Mesenchymal stem cell (in vitro differentiated cells and primary cell): Measurements from ENCODE around the gene PID1.

Experiments
- DNase-seq: peaks from one replicate; pipeline ENCODE4 v3.0.0-alpha.2; 2013
- H2AFZ ChIP-seq: one replicate; pipeline ENCODE4 v1.6.1; 2013; ENCODE audit warnings: low read depth, mild to moderate bottlenecking, control low read depth, inconsistent platforms, low read length, moderate library complexity
- H2AK5ac ChIP-seq: 2 replicates; pipeline ENCODE4 v1.6.1; 2013; ENCODE audit warnings: low read length, moderate library complexity, mild to moderate bottlenecking, inconsistent platforms; ENCODE audit not compliant: severe bottlenecking
- H2BK120ac ChIP-seq: one replicate; pipeline ENCODE4 v1.6.1; 2013; ENCODE audit warnings: low read depth, mild to moderate bottlenecking, inconsistent platforms, low read length, moderate library complexity
- H2BK12ac ChIP-seq, 2 experiments: one replicate each; pipeline ENCODE4 v1.6.1; 2013; ENCODE audit warnings: inconsistent platforms in 2 of 2, low read length in 2 of 2, mild to moderate bottlenecking in 2 of 2, moderate library complexity in 2 of 2, control low read depth in 1 of 2
- H2BK15ac ChIP-seq: one replicate; pipeline ENCODE4 v1.6.1; 2013; ENCODE audit warnings: mild to moderate bottlenecking, low read depth, inconsistent platforms; ENCODE audit not compliant: poor library complexity, severe bottlenecking
- H2BK5ac ChIP-seq: 2 replicates; pipeline ENCODE4 v1.6.1; 2013; ENCODE audit warnings: low read depth, mild to moderate bottlenecking, low read length, control low read depth, inconsistent platforms; ENCODE audit not compliant: poor library complexity, severe bottlenecking
- H3K14ac ChIP-seq, 2 experiments: one replicate each; pipeline ENCODE4 v1.6.1; 2013; ENCODE audit warnings: inconsistent platforms in 2 of 2, low read length in 2 of 2, control low read depth in 1 of 2, mild to moderate bottlenecking in 1 of 2, moderate library complexity in 1 of 2
- H3K18ac ChIP-seq, 2 experiments: one replicate each; pipeline ENCODE4 v1.6.1; 2013; ENCODE audit warnings: inconsistent platforms in 2 of 2, low read length in 2 of 2, control low read depth in 1 of 2, low read depth in 1 of 2, mild to moderate bottlenecking in 1 of 2
- H3K23ac ChIP-seq, 2 experiments: one replicate each; pipeline ENCODE4 v1.6.1; 2013; ENCODE audit warnings: inconsistent platforms in 2 of 2, low read length in 2 of 2, mild to moderate bottlenecking in 2 of 2, moderate library complexity in 2 of 2, control low read depth in 1 of 2
- H3K27ac ChIP-seq: 2 replicates; pipeline ENCODE4 v1.5.1; 2013; ENCODE audit warnings: mild to moderate bottlenecking, moderate library complexity, low read length, control low read depth, inconsistent platforms; ENCODE audit not compliant: poor library complexity, severe bottlenecking
- H3K27me3 ChIP-seq, 2 experiments: 2 replicates each; pipeline versions ENCODE4 v1.6.1 to v1.7.0; 2013; ENCODE audit warnings: low read length in 2 of 2, mild to moderate bottlenecking in 2 of 2, moderate library complexity in 2 of 2, control low read depth in 1 of 2, inconsistent platforms in 1 of 2; ENCODE audit not compliant: control insufficient read depth in 1 of 2, insufficient read depth in 1 of 2
- H3K36me3 ChIP-seq, 2 experiments: 2 replicates each; pipeline versions ENCODE4 v1.6.1 to v1.7.0; 2013; ENCODE audit warnings: low read length in 2 of 2, control low read depth in 1 of 2, inconsistent platforms in 1 of 2, low read depth in 1 of 2, mild to moderate bottlenecking in 1 of 2; ENCODE audit not compliant: insufficient read depth in 2 of 2, control insufficient read depth in 1 of 2
- H3K4ac ChIP-seq, 2 experiments: one replicate each; pipeline ENCODE4 v1.6.1; 2013; ENCODE audit warnings: inconsistent platforms in 2 of 2, low read length in 2 of 2, mild to moderate bottlenecking in 2 of 2, moderate library complexity in 2 of 2, control low read depth in 1 of 2, low read depth in 1 of 2
- H3K4me1 ChIP-seq: 2 replicates; pipeline ENCODE4 v1.6.1; 2013; ENCODE audit warnings: low read depth, low read length, control low read depth; ENCODE audit not compliant: control insufficient read depth, insufficient read depth
- H3K4me2 ChIP-seq: 2 replicates; pipeline ENCODE4 v1.6.1; 2013; ENCODE audit warnings: low read length, mild to moderate bottlenecking, inconsistent platforms; ENCODE audit not compliant: poor library complexity, severe bottlenecking
- H3K4me3 ChIP-seq, 2 experiments: 2 replicates each; pipeline versions ENCODE4 v1.5.1 to v1.7.0; 2013; ENCODE audit warnings: low read length in 2 of 2, mild to moderate bottlenecking in 2 of 2, control low read depth in 1 of 2, low read depth in 1 of 2; ENCODE audit not compliant: insufficient read depth in 1 of 2
- H3K79me1 ChIP-seq: replicated peaks from 2 replicates; pipeline ENCODE4 v1.6.1; 2013; ENCODE audit warnings: mild to moderate bottlenecking, control low read depth, low read length, inconsistent platforms; ENCODE audit not compliant: poor library complexity, severe bottlenecking
- H3K9ac ChIP-seq: 2 replicates; pipeline ENCODE4 v1.7.0; 2013; ENCODE audit warnings: mild to moderate bottlenecking, low read length, moderate library complexity
- H3K9me3 ChIP-seq: 2 replicates; pipeline ENCODE4 v1.7.0; 2013; ENCODE audit warnings: mild to moderate bottlenecking, low read length; ENCODE audit not compliant: control insufficient read depth
- H4K8ac ChIP-seq: one replicate; pipeline ENCODE4 v1.6.1; 2013; ENCODE audit warnings: inconsistent platforms, mild to moderate bottlenecking, low read length, moderate library complexity
- H4K91ac ChIP-seq: one replicate; pipeline ENCODE4 v1.6.1; 2013; ENCODE audit warnings: mild to moderate bottlenecking, low read length, inconsistent platforms
- WGBS: methylation state at CpG from one replicate; pipeline ENCODE4 v1.1.7; 2013; ENCODE audit warnings: mixed read lengths; 5-methylcytosine and 5-hydroxymethylcytosine counted together

Gene PID1

GRCh38 chr2:229160984-229161383 lies 110.1 kb downstream of the PID1 start:
- Histone ChIP-seq H3K14ac (no peak overlapping the region), H3K23ac (peak overlapping the region in 1 of 2 experiments; percentile 23), H3K18ac (no peak overlapping the region), H3K4me3 (no peak overlapping the region), H3K4me1 (no peaks in the 10 kb centered on the region), H4K8ac (no peak overlapping the region), H3K9ac (no peak overlapping the region), H3K9me3 (no peaks in the 10 kb centered on the region), H2BK15ac (no peak overlapping the region), H2BK12ac (no peak overlapping the region), H4K91ac (no peak overlapping the region), H2BK120ac (no peak overlapping the region), H2AFZ (no peak overlapping the region), H3K27me3 (no peaks in the 10 kb centered on the region), H3K4me2 (no peak overlapping the region), H3K79me1 (no peaks in the 10 kb centered on the region), H3K4ac (no peak overlapping the region), H2BK5ac (no peak overlapping the region), H3K36me3 (no peaks in the 10 kb centered on the region), H2AK5ac (no peak overlapping the region), H3K27ac (no peak overlapping the region)
- 78% methylated on average over 2 of the region's 2 CpGs for WGBS
- DNase-seq = no peak

- Histone ChIP-seq H3K9me3 (no peaks in the 10 kb centered on the region), H2AK5ac (no peak overlapping the region), H2AFZ (no peak overlapping the region), H2BK5ac (no peak overlapping the region), H3K27ac (no peak overlapping the region), H3K79me1 (no peaks in the 10 kb centered on the region), H3K4me1 (no peaks in the 10 kb centered on the region), H3K14ac (no peak overlapping the region), H3K4me2 (no peak overlapping the region), H3K36me3 (no peaks in the 10 kb centered on the region), H2BK120ac (no peak overlapping the region), H3K9ac (no peak overlapping the region), H3K18ac (no peak overlapping the region), H3K4ac (no peak overlapping the region), H4K91ac (no peak overlapping the region), H3K27me3 (no peaks in the 10 kb centered on the region), H4K8ac (no peak overlapping the region), H2BK15ac (no peak overlapping the region), H3K4me3 (no peak overlapping the region), H2BK12ac (no peak overlapping the region), H3K23ac (no peak overlapping the region)
- 95% methylated on average over 3 of the region's 3 CpGs for WGBS
- DNase-seq = no peak
These were observed 110.9 kb downstream of the PID1 start for GRCh38 chr2:229160180-229160579.

GRCh38 chr2:229159405-229159804 lies 111.7 kb downstream of the PID1 start:
- no peak overlapping the region for H3K18ac ChIP-seq
- H3K4me2 ChIP-seq = no peak overlapping the region
- no peak overlapping the region for H3K23ac ChIP-seq
- H3K9me3 ChIP-seq = no peaks in the 10 kb centered on the region
- H3K9ac ChIP-seq = no peak overlapping the region
- 67% methylated on average over 2 of the region's 2 CpGs for WGBS
- H4K91ac ChIP-seq = no peak overlapping the region
- H4K8ac ChIP-seq = no peak overlapping the region
- no peak overlapping the region for H2BK120ac ChIP-seq
- no peak overlapping the region for H3K14ac ChIP-seq
- H2AFZ ChIP-seq = no peak overlapping the region
- no peak overlapping the region for H3K4me3 ChIP-seq
- no peak overlapping the region for H2BK5ac ChIP-seq
- H3K27me3 ChIP-seq = no peaks in the 10 kb centered on the region
- no peak overlapping the region for H3K27ac ChIP-seq
- H3K4ac ChIP-seq = no peak overlapping the region
- no peak for DNase-seq
- no peaks in the 10 kb centered on the region for H3K79me1 ChIP-seq
- H3K36me3 ChIP-seq = no peaks in the 10 kb centered on the region
- no peak overlapping the region for H2BK12ac ChIP-seq
- H3K4me1 ChIP-seq = no peaks in the 10 kb centered on the region
- H2AK5ac ChIP-seq = no peak overlapping the region
- H2BK15ac ChIP-seq = no peak overlapping the region

GRCh38 chr2:229154381-229154780 lies 116.7 kb downstream of the PID1 start:
- H2BK120ac ChIP-seq = no peak overlapping the region
- H3K4ac ChIP-seq = no peak overlapping the region
- H3K36me3 ChIP-seq = no peaks in the 10 kb centered on the region
- no peak overlapping the region for H2AFZ ChIP-seq
- H2AK5ac ChIP-seq = no peak overlapping the region
- H3K4me3 ChIP-seq = no peak overlapping the region
- H2BK5ac ChIP-seq = no peak overlapping the region
- no peaks in the 10 kb centered on the region for H3K79me1 ChIP-seq
- H3K9me3 ChIP-seq = no peaks in the 10 kb centered on the region
- H3K4me1 ChIP-seq = no peaks in the 10 kb centered on the region
- no peaks in the 10 kb centered on the region for H3K27me3 ChIP-seq
- H4K8ac ChIP-seq = no peak overlapping the region
- DNase-seq = no peak
- no peak overlapping the region for H4K91ac ChIP-seq
- no peak overlapping the region for H3K18ac ChIP-seq
- H3K23ac ChIP-seq = no peak overlapping the region
- no peak overlapping the region for H3K14ac ChIP-seq
- H2BK12ac ChIP-seq = no peak overlapping the region
- H2BK15ac ChIP-seq = no peak overlapping the region
- WGBS = 70% methylated on average over 5 of the region's 6 CpGs
- no peak overlapping the region for H3K9ac ChIP-seq
- no peak overlapping the region for H3K27ac ChIP-seq
- H3K4me2 ChIP-seq = no peak overlapping the region
